Measurements from ENCODE around the gene TMEM30B.
A peak's percentile ranks its signal among the peaks of the same experiment; 100 is the strongest.

The TMEM30B gene

DNA sequence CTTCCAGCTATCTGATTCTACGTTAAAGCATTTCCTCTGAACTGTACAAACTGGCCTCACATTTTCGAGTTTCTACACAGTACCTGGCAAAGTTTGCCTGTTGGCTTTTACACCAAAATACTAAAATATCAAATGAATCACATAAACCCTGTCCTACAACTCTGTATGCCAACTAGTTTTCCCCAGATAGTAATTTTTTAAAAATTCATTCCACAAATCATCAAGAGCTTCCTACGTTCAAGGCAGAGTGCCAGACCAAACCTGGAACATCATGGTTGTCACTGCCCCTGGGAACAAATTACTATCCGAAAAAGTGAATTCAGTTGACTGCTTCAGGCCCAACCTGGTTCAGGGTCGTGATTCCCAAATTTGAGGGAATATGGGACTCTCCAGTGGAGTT, 2.1 kb downstream of the TMEM30B start:
- TF ChIP-seq CTCF (IDR thresholded peaks at IDR 0.05; ENCODE audit: low read depth, low read length, missing control alignments), result no peak
- no peak for DNase-seq (ENCODE audit: low read depth)
- H3K4me3 ChIP-seq (ENCODE audit: low read depth, low read length), result no peak overlapping the region

GRCh38 chr14:61277784-61278183, 3.4 kb downstream of the TMEM30B start:
- TF ChIP-seq CTCF (IDR thresholded peaks at IDR 0.05; ENCODE audit: low read depth, low read length, missing control alignments), result no peak
- no peak overlapping the region for H3K4me3 ChIP-seq (ENCODE audit: low read depth, low read length)
- no peak for DNase-seq (ENCODE audit: low read depth)

DNA sequence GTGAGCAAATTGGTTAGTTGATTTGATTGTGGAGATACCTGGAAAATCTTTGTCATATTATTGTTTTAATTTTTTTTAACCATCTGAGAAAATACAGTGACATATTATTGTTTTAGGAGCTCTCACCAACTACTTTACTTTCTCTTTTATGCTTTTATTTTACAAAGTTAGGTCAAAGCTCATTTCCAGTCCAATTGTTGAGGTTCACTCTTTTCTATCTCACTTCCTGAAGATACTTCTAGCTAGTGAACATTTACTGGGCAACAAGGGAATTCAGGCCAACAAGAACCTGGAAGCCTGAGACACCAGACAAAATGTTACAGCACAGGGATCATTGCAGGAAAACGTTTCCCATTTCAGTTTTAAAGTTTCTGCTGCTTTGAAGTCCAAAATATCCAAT, 3.9 kb downstream of the TMEM30B start:
- H3K4me3 ChIP-seq (ENCODE audit: low read depth, low read length), result no peak overlapping the region
- no peak for TF ChIP-seq CTCF (IDR thresholded peaks at IDR 0.05; ENCODE audit: low read depth, low read length, missing control alignments)
- DNase-seq (ENCODE audit: low read depth), result no peak

GRCh38 chr14:61271552-61271951, 9.6 kb downstream of the TMEM30B start:
- no peak for TF ChIP-seq CTCF (IDR thresholded peaks at IDR 0.05; ENCODE audit: low read depth, low read length, missing control alignments)
- no peak for DNase-seq (ENCODE audit: low read depth)
- H3K4me3 ChIP-seq (ENCODE audit: low read depth, low read length), result no peak overlapping the region

GRCh38 chr14:61270714-61271113, 10.4 kb downstream of the TMEM30B start:
- TF ChIP-seq CTCF (IDR thresholded peaks at IDR 0.05; ENCODE audit: low read depth, low read length, missing control alignments), result no peak
- no peak for DNase-seq (ENCODE audit: low read depth)
- no peak overlapping the region for H3K4me3 ChIP-seq (ENCODE audit: low read depth, low read length)

DNA sequence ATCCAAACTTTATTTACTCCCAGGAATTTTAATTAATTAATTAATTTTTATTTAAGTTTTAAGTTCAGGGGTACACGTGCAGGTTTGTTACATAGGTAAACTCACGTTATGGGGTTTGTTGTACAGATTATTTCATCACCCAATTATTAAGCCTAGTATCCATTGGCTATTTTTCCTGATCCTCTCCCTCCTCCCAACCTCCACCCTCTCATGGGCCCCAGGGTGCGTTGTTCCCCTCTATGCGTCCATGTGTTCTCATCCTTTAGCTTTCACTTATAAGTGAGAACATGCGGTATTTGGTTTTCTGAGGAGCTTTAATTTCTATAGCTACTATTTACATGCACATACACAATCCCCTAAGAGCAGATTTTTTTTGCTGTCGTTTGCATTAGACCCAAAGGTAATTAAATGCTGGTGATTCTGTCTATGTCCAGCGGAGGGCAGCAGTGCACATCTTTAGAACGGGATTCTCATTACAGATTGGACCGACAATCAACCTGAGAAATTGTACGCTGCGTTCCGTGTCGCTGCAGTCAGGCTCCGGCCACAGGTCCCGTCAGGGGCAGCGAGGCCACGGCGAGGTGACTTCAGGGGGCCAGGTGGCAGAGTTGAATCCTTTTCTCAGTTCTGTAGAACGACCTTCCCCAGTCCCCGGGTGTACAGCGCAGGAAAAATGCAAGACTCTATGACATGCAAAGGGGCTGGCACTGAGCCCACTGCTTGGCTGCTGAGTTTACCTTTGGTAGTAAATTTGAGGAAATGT, 11.6 kb downstream of the TMEM30B start:
- no peak overlapping the region for H3K4me3 ChIP-seq (ENCODE audit: low read depth, low read length)
- TF ChIP-seq CTCF (IDR thresholded peaks at IDR 0.05; ENCODE audit: low read depth, low read length, missing control alignments), result peak; percentile 71
- DNase-seq (ENCODE audit: low read depth), result peak; percentile 35

DNA sequence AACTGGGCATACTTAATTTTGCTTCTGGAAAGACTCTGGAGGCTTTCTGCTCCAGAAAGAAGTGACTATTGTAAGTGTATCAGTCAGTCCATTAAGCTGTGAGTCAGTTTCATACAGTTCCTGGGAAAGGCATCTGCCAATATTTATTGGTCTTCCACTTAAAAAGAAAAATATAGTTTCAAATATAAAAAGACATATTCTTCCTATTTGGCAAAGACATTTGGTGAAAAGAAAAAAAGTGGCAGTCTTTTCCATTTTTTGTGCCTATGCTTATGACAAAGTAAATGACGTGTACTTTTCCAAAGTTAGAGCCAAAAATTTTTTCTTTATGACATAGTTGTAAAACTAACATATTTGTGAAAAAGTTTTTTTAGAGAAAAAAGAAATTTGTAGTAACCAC, 12.3 kb downstream of the TMEM30B start:
- no peak overlapping the region for H3K4me3 ChIP-seq (ENCODE audit: low read depth, low read length)
- no peak for TF ChIP-seq CTCF (IDR thresholded peaks at IDR 0.05; ENCODE audit: low read depth, low read length, missing control alignments)
- no peak for DNase-seq (ENCODE audit: low read depth)

All from GM12864 (cell line).